Chondrocyte (in vitro differentiated cells): ENCODE data around the gene GLI3. TPM values are rescaled to one million over a fixed set of nuclear protein-coding genes. Genes with fewer than 3 reads are reported as not detected.

ENCODE experiments used
- DNase-seq: peaks from one replicate; pipeline ENCODE4 v3.0.0; 2021; ENCODE audit warnings: mixed read lengths, low spot score
- H3K27ac Mint-ChIP-seq: one replicate; pipeline ENCODE4 v1.8.0; 2021; ENCODE audit warnings: mild to moderate bottlenecking, moderate library complexity, mixed read lengths; ENCODE audit not compliant: unreplicated experiment
- H3K27me3 Mint-ChIP-seq: 2 replicates; pipeline ENCODE4 v1.8.0; 2021; ENCODE audit warnings: low read depth, mixed read lengths
- H3K36me3 Mint-ChIP-seq: 2 replicates; pipeline ENCODE4 v1.8.0; 2021; ENCODE audit warnings: low read depth, mixed read lengths
- H3K4me1 Mint-ChIP-seq: 2 replicates; pipeline ENCODE4 v1.8.0; 2021; ENCODE audit warnings: low read depth, mild to moderate bottlenecking, mixed read lengths
- H3K4me3 Mint-ChIP-seq: one replicate; pipeline ENCODE4 v1.8.0; 2021; ENCODE audit warnings: mild to moderate bottlenecking, moderate library complexity, mixed read lengths; ENCODE audit not compliant: unreplicated experiment
- H3K9me3 Mint-ChIP-seq: 2 replicates; pipeline ENCODE4 v1.8.0; 2021; ENCODE audit warnings: low read depth, mixed read lengths
- CTCF ChIP-seq: fragments of 200-600 bp; sonication (generic); IDR thresholded peaks from 2 replicates; pipeline ENCODE4 v1.5.0; 2021; ENCODE audit warnings: antibody characterized with exemption, mild to moderate bottlenecking, moderate library complexity
- total RNA-seq: library from RNA; stranded (reverse); gene quantifications from 3 replicates; pipeline ENCODE4 v1.2.1, GENCODE V29; 2021

Gene GLI3
- total RNA-seq, 1 donor from 2014 or later: 11.7 TPM

GRCh38 chr7:42135728-42136127 is 101.3 kb downstream of the GLI3 start:
- Mint-ChIP-seq H3K27me3 (no peaks in the 10 kb centered on the region), H3K36me3 (peaks cover 4% of the 10 kb centered on the region), H3K4me3 (no peak overlapping the region), H3K4me1 (peaks cover 21% of the 10 kb centered on the region), H3K27ac (no peak overlapping the region), H3K9me3 (peaks cover 5% of the 10 kb centered on the region)
- no peak for DNase-seq
- no peak for TF ChIP-seq CTCF

- peaks cover 21% of the 10 kb centered on the region for H3K4me1 Mint-ChIP-seq
- no peak for TF ChIP-seq CTCF
- H3K27me3 Mint-ChIP-seq: no peaks in the 10 kb centered on the region
- H3K9me3 Mint-ChIP-seq: peaks cover 12% of the 10 kb centered on the region
- H3K27ac Mint-ChIP-seq: no peak overlapping the region
- DNase-seq: no peak
- H3K4me3 Mint-ChIP-seq: no peak overlapping the region
- H3K36me3 Mint-ChIP-seq: peaks cover 10% of the 10 kb centered on the region
These were observed 102.6 kb downstream of the GLI3 start for GRCh38 chr7:42134276-42134876.

GRCh38 chr7:42133321-42133720 is 103.7 kb downstream of the GLI3 start:
- no peak for TF ChIP-seq CTCF
- DNase-seq: no peak
- Mint-ChIP-seq H3K4me3 (no peak overlapping the region), H3K27ac (no peak overlapping the region), H3K4me1 (peaks cover 16% of the 10 kb centered on the region), H3K27me3 (no peaks in the 10 kb centered on the region), H3K36me3 (peaks cover 10% of the 10 kb centered on the region), H3K9me3 (peaks cover 12% of the 10 kb centered on the region)

- DNase-seq: no peak
- peak; percentile 63 for TF ChIP-seq CTCF
- Mint-ChIP-seq H3K27me3 (no peaks in the 10 kb centered on the region), H3K27ac (no peak overlapping the region), H3K4me1 (peaks cover 17% of the 10 kb centered on the region), H3K9me3 (peaks cover 12% of the 10 kb centered on the region), H3K4me3 (no peak overlapping the region), H3K36me3 (peaks cover 7% of the 10 kb centered on the region)
These were observed 108.3 kb downstream of the GLI3 start for GRCh38 chr7:42128703-42129102.

- DNase-seq: no peak
- TF ChIP-seq CTCF: no peak
- H3K9me3 Mint-ChIP-seq: peaks cover 12% of the 10 kb centered on the region
- peaks cover 7% of the 10 kb centered on the region for H3K36me3 Mint-ChIP-seq
- H3K27ac Mint-ChIP-seq: no peak overlapping the region
- H3K4me1 Mint-ChIP-seq: peaks cover 7% of the 10 kb centered on the region
- H3K4me3 Mint-ChIP-seq: no peak overlapping the region
- H3K27me3 Mint-ChIP-seq: no peaks in the 10 kb centered on the region
These were observed 109.8 kb downstream of the GLI3 start for GRCh38 chr7:42127232-42127622.
